Ovary (tissue), 3 donors: ENCODE data around the gene ADAMTS3.

Experiments used
- CTCF ChIP-seq, 3 donors: fragments of 450-650 bp in 2 of 3; fragments of 200-600 bp in 1 of 3; IDR thresholded peaks; one replicate each; pipeline versions ENCODE4 v1.5.1 to v1.8.0; 2016 to 2022; ENCODE audit warnings: antibody characterized with exemption in 3 of 3, mild to moderate bottlenecking in 1 of 3
- EP300 ChIP-seq: sonication (generic); formaldehyde crosslinking; IDR thresholded peaks from one replicate; pipeline ENCODE4 v1.6.1; 2017; ENCODE audit warnings: antibody characterized with exemption
- POLR2A ChIP-seq: fragments of 450-650 bp; IDR thresholded peaks from one replicate; pipeline ENCODE4 v1.6.1; 2017; ENCODE audit warnings: antibody characterized with exemption, mild to moderate bottlenecking, moderate library complexity
- donor health status: DM: no; HTN: no; CAD: no.

- no peak for TF ChIP-seq EP300
- no peak for TF ChIP-seq POLR2A
- no peak for TF ChIP-seq CTCF (IDR thresholded peaks at IDR 0.05)
Observed at GRCh38 chr4:72313121-72313520, 255.9 kb downstream of the ADAMTS3 start.
